Measurements from ENCODE around the gene GTPBP2. TPM values are rescaled to one million over a fixed set of nuclear protein-coding genes. Genes with fewer than 3 reads are reported as not detected.
"Not testable (repeated sequence)": the region's sequence is repeated elsewhere in the genome, so short reads cannot be mapped to it uniquely, and the experiment has no call there.

GTPBP2 gene
- total RNA-seq, 2 experiments from 2014 or later, result 72.6 to 72.8 TPM

GRCh38 chr6:43652822-43653221 lies 23.8 kb upstream of the GTPBP2 start:
- ChIA-PET CTCF (interaction anchor here (2.2 kb wide), 1 partner anchor 15 kb away, joined by 8 read pairs; no protein-coding TSS in a partner anchor), POLR2A (interaction anchor here (0.5 kb wide), 1 partner anchor 731 kb away, joined by 3 read pairs; no protein-coding TSS in a partner anchor)
- H3K27me3 Mint-ChIP-seq; H3K4me3 Mint-ChIP-seq; intact Hi-C loops (cut with micrococcal nuclease); DNase-seq; H3K36me3 Mint-ChIP-seq; H3K27ac Mint-ChIP-seq; H3K9me3 Mint-ChIP-seq; H3K4me1 Mint-ChIP-seq (ENCODE audit: low read depth): not testable (repeated sequence)

GRCh38 chr6:43648248-43648647 lies 19.2 kb upstream of the GTPBP2 start:
- CTCF ChIA-PET, result no interaction called here
- Mint-ChIP-seq H3K9me3 (no peaks in the 10 kb centered on the region), H3K4me3 (no peak overlapping the region), H3K36me3 (no peaks in the 10 kb centered on the region), H3K27ac (no peak overlapping the region), H3K4me1 (ENCODE audit: low read depth) (peaks cover 4% of the 10 kb centered on the region), H3K27me3 (no peaks in the 10 kb centered on the region)
- no peak for DNase-seq
- POLR2A ChIA-PET, result no interaction called here
- intact Hi-C loops (cut with micrococcal nuclease), result no loop called here

GRCh38 chr6:43647613-43648012 lies 18.5 kb upstream of the GTPBP2 start:
- H3K4me3 Mint-ChIP-seq, result no peak overlapping the region

GRCh38 chr6:43645613-43645964 lies 16.5 kb upstream of the GTPBP2 start:
- ChIA-PET POLR2A (interaction anchor here (1.3 kb wide), 1 partner anchor 16 kb away, joined by 4 read pairs; the partner anchor contains the start of gene GTPBP2), CTCF (interaction anchor here (1.0 to 2.2 kb wide), 5 partner anchors 21 to 527 kb away, joined by 3 to 8 read pairs (median 4); partner anchors contain the start of gene VEGFA)
- no peak for DNase-seq
- Mint-ChIP-seq H3K36me3 (peaks cover 7% of the 10 kb centered on the region), H3K27me3 (no peaks in the 10 kb centered on the region), H3K4me1 (ENCODE audit: low read depth) (peaks cover 7% of the 10 kb centered on the region), H3K9me3 (no peaks in the 10 kb centered on the region), H3K4me3 (peak overlapping the region; percentile 61), H3K27ac (peak overlapping the region; percentile 21)
- intact Hi-C loops (cut with micrococcal nuclease), result loop anchor here (1.0 kb wide), 1 partner anchor 9 kb away; no protein-coding TSS in a partner anchor

More at GRCh38 chr6:43647613-43648012, 18.5 kb upstream of the GTPBP2 start:
- Mint-ChIP-seq H3K4me1 (ENCODE audit: low read depth) (peaks cover 4% of the 10 kb centered on the region), H3K27me3 (no peaks in the 10 kb centered on the region), H3K9me3 (no peaks in the 10 kb centered on the region), H3K36me3 (no peaks in the 10 kb centered on the region), H3K27ac (no peak overlapping the region)
- ChIA-PET POLR2A (no interaction called here), CTCF (interaction anchor here (0.6 kb wide), 1 partner anchor 15 kb away, joined by 5 read pairs; no protein-coding TSS in a partner anchor)
- intact Hi-C loops (cut with micrococcal nuclease), result no loop called here
- DNase-seq, result no peak

GRCh38 chr6:43644940-43645612 lies 16.0 kb upstream of the GTPBP2 start, which contains the start of gene RSPH9:
TSS of gene RSPH9 (plus strand) at chr6:43645036. CDS start at chr6:43645099, 63 bp downstream.
- ChIA-PET CTCF (interaction anchor here (1.0 to 2.2 kb wide), 5 partner anchors 22 to 528 kb away, joined by 3 to 8 read pairs (median 4); partner anchors contain the start of gene VEGFA), POLR2A (interaction anchor here (1.3 to 1.5 kb wide), 2 partner anchors 16 to 20 kb away, joined by 3 to 4 read pairs; partner anchors contain the start of gene GTPBP2)
- intact Hi-C loops (cut with micrococcal nuclease), result loop anchor here (1.0 kb wide), 1 partner anchor 9 kb away; no protein-coding TSS in a partner anchor
- H3K27ac Mint-ChIP-seq, result peak within 1 kb of the TSS; percentile 21
- H3K36me3 Mint-ChIP-seq, result peaks cover 12% of the 10 kb centered on the region
- DNase-seq, result peak; percentile 83
- peaks cover 13% of the 10 kb centered on the region for H3K4me1 Mint-ChIP-seq (ENCODE audit: low read depth)
- no peaks in the 10 kb centered on the region for H3K27me3 Mint-ChIP-seq
- peak within 1 kb of the TSS; percentile 61 for H3K4me3 Mint-ChIP-seq
- H3K9me3 Mint-ChIP-seq, result no peaks in the 10 kb centered on the region

GRCh38 chr6:43639984-43640800 lies 11.1 kb upstream of the GTPBP2 start:
- no peak for DNase-seq
- intact Hi-C loops (cut with micrococcal nuclease), result loop anchor here (5.0 to 10.0 kb wide), 2 partner anchors 415 to 607 kb away; partner anchors contain the start of genes DNPH1 and HSP90AB1
- H3K27me3 Mint-ChIP-seq, result no peaks in the 10 kb centered on the region
- CTCF ChIA-PET, result interaction anchor here (1.1 kb wide), 1 partner anchor 32 kb away, joined by 3 read pairs; no protein-coding TSS in a partner anchor
- POLR2A ChIA-PET, result interaction anchor here (1.9 kb wide), 1 partner anchor 11 kb away, joined by 5 read pairs; the partner anchor contains the start of gene GTPBP2
- no peaks in the 10 kb centered on the region for H3K9me3 Mint-ChIP-seq
- no peak overlapping the region for H3K4me3 Mint-ChIP-seq
- H3K4me1 Mint-ChIP-seq (ENCODE audit: low read depth), result peaks cover 41% of the 10 kb centered on the region
- peaks cover 35% of the 10 kb centered on the region for H3K36me3 Mint-ChIP-seq
- H3K27ac Mint-ChIP-seq, result no peak overlapping the region

GRCh38 chr6:43636308-43636659 lies 7.2 kb upstream of the GTPBP2 start:
- intact Hi-C loops (cut with micrococcal nuclease), result loop anchor here (1.0 to 10.0 kb wide), 3 partner anchors 9 to 611 kb away; partner anchors contain the start of genes DNPH1, HSP90AB1 and RSPH9
- peaks cover 44% of the 10 kb centered on the region for H3K4me1 Mint-ChIP-seq (ENCODE audit: low read depth)
- peak; percentile 32 for DNase-seq
- no peaks in the 10 kb centered on the region for H3K27me3 Mint-ChIP-seq
- ChIA-PET POLR2A (interaction anchor here (1.3 to 1.5 kb wide), 3 partner anchors 33 to 159 kb away, joined by 3 to 4 read pairs (median 4); partner anchors contain the start of gene XPO5), CTCF (interaction anchor here (1.0 to 3.0 kb wide), 3 partner anchors 28 to 88 kb away, joined by 3 to 12 read pairs (median 10); no protein-coding TSS in a partner anchor)
- peak overlapping the region; percentile 97 for H3K27ac Mint-ChIP-seq
- no peaks in the 10 kb centered on the region for H3K9me3 Mint-ChIP-seq
- peaks cover 31% of the 10 kb centered on the region for H3K36me3 Mint-ChIP-seq
- H3K4me3 Mint-ChIP-seq, result peak overlapping the region; percentile 99

GRCh38 chr6:43635387-43636307 lies 6.6 kb upstream of the GTPBP2 start, which contains the start of gene MAD2L1BP:
TSS of gene MAD2L1BP (plus strand) at chr6:43635840. CDS start at chr6:43635876, 36 bp downstream.
- intact Hi-C loops (cut with micrococcal nuclease), result loop anchor here (1.0 to 10.0 kb wide), 3 partner anchors 10 to 612 kb away; partner anchors contain the start of genes DNPH1, HSP90AB1 and RSPH9
- CTCF ChIA-PET, result interaction anchor here (0.9 to 3.0 kb wide), 5 partner anchors 27 to 677 kb away, joined by 3 to 12 read pairs (median 3); no protein-coding TSS in a partner anchor

GRCh38 chr6:43634702-43635303 lies 5.7 kb upstream of the GTPBP2 start:
- Mint-ChIP-seq H3K4me3 (peak overlapping the region; percentile 99), H3K4me1 (ENCODE audit: low read depth) (peaks cover 42% of the 10 kb centered on the region), H3K27ac (peak overlapping the region; percentile 97), H3K27me3 (no peaks in the 10 kb centered on the region), H3K36me3 (peaks cover 20% of the 10 kb centered on the region), H3K9me3 (no peaks in the 10 kb centered on the region)
- intact Hi-C loops (cut with micrococcal nuclease), result loop anchor here (5.0 to 10.0 kb wide), 2 partner anchors 410 to 612 kb away; partner anchors contain the start of genes DNPH1 and HSP90AB1
- POLR2A ChIA-PET, result interaction anchor here (1.5 kb wide), 1 partner anchor 157 kb away, joined by 4 read pairs; no protein-coding TSS in a partner anchor
- CTCF ChIA-PET, result interaction anchor here (0.9 to 3.0 kb wide), 3 partner anchors 32 to 678 kb away, joined by 3 to 12 read pairs (median 3); no protein-coding TSS in a partner anchor
- no peak for DNase-seq

More at GRCh38 chr6:43635387-43636307, 6.6 kb upstream of the GTPBP2 start, which contains the start of gene MAD2L1BP:
- POLR2A ChIA-PET, result interaction anchor here (1.3 to 1.5 kb wide), 3 partner anchors 34 to 158 kb away, joined by 3 to 4 read pairs (median 4); partner anchors contain the start of gene XPO5
- Mint-ChIP-seq H3K4me1 (ENCODE audit: low read depth) (peaks cover 45% of the 10 kb centered on the region), H3K36me3 (peaks cover 28% of the 10 kb centered on the region), H3K27ac (peak within 1 kb of the TSS; percentile 97), H3K9me3 (no peaks in the 10 kb centered on the region), H3K4me3 (peak within 1 kb of the TSS; percentile 99), H3K27me3 (no peaks in the 10 kb centered on the region)
- peak; percentile 94 for DNase-seq

GRCh38 chr6:43633002-43633401 lies 3.9 kb upstream of the GTPBP2 start:
- H3K4me3 Mint-ChIP-seq, POLR2A ChIA-PET: not testable (repeated sequence)

More at GRCh38 chr6:43633002-43633401, 3.9 kb upstream of the GTPBP2 start:
- H3K27me3 Mint-ChIP-seq, CTCF ChIA-PET, DNase-seq, H3K9me3 Mint-ChIP-seq, H3K27ac Mint-ChIP-seq: not testable (repeated sequence)
- peaks cover 16% of the 10 kb centered on the region for H3K36me3 Mint-ChIP-seq
- H3K4me1 Mint-ChIP-seq (ENCODE audit: low read depth), result peaks cover 36% of the 10 kb centered on the region
- intact Hi-C loops (cut with micrococcal nuclease), result loop anchor here (10.0 kb wide), 1 partner anchor 408 kb away; the partner anchor contains the start of gene DNPH1

All from activated CD4-positive, alpha-beta memory T cell treated with anti-CD3 and anti-CD28 coated beads for 36 hours (primary cell).